Keratinocyte (primary cell): Measurements from ENCODE around the gene FARP1. TPM values are rescaled to one million over a fixed set of nuclear protein-coding genes. Genes with fewer than 3 reads are reported as not detected.

Experiments
- DNase-seq: peaks from one replicate; pipeline ENCODE4 v3.0.0-alpha.2; 2011; ENCODE audit warnings: low read depth, missing footprints, low spot score
- FAIRE-seq: peaks from 2 replicates; lab custom pipeline; 2011; peaks lifted over from hg19 to GRCh38; lab: Jason Lieb, UNC
- H2AFZ ChIP-seq: 2 replicates; pipeline ENCODE4 v1.6.0; 2012; ENCODE audit warnings: low read length, control low read depth, inconsistent platforms; ENCODE audit not compliant: control insufficient read depth
- H3K27ac ChIP-seq: 2 replicates; pipeline ENCODE4 v1.5.1; 2011; ENCODE audit warnings: low read length; ENCODE audit not compliant: control insufficient read depth, insufficient read depth
- H3K27me3 ChIP-seq: 3 replicates; pipeline ENCODE4 v1.6.0; 2011; ENCODE audit warnings: low read length; ENCODE audit not compliant: control insufficient read depth, insufficient read depth; ENCODE audit errors: extremely low read depth
- H3K36me3 ChIP-seq, 2 experiments: 2 replicates in 1 of 2; 3 replicates in 1 of 2; pipeline ENCODE4 v1.5.1; 2011; ENCODE audit warnings: low read length in 2 of 2, mild to moderate bottlenecking in 1 of 2; ENCODE audit not compliant: control insufficient read depth in 2 of 2, insufficient read depth in 2 of 2; ENCODE audit errors: extremely low read depth in 1 of 2
- H3K4me1 ChIP-seq: 3 replicates; pipeline ENCODE4 v1.5.1; 2011; ENCODE audit warnings: low read length; ENCODE audit not compliant: control insufficient read depth, insufficient read depth; ENCODE audit errors: extremely low read depth
- H3K4me2 ChIP-seq: 3 replicates; pipeline ENCODE4 v1.6.0; 2011; ENCODE audit warnings: low read depth, low read length; ENCODE audit not compliant: control insufficient read depth, insufficient read depth; ENCODE audit errors: extremely low read depth
- H3K4me3 ChIP-seq, 3 experiments: fragments of 200-600 bp in 1 of 3; sonication (generic) in 1 of 3; 2 replicates in 2 of 3; 3 replicates in 1 of 3; pipeline ENCODE4 v1.5.1; 2011 to 2016; ENCODE audit warnings: low read length in 3 of 3, mild to moderate bottlenecking in 3 of 3, control low read depth in 2 of 3, inconsistent platforms in 1 of 3, low read depth in 1 of 3, mixed read lengths in 1 of 3, mixed run types in 1 of 3, moderate library complexity in 1 of 3; ENCODE audit not compliant: control insufficient read depth in 2 of 3, insufficient read depth in 2 of 3; ENCODE audit errors: extremely low read depth in 1 of 3
- H3K79me2 ChIP-seq: 2 replicates; pipeline ENCODE4 v1.6.0; 2012; ENCODE audit warnings: low read length; ENCODE audit not compliant: control insufficient read depth, insufficient read depth
- H3K9ac ChIP-seq: 3 replicates; pipeline ENCODE4 v1.6.0; 2011; ENCODE audit warnings: low read length; ENCODE audit not compliant: control insufficient read depth, insufficient read depth; ENCODE audit errors: extremely low read depth
- H3K9me1 ChIP-seq: 3 replicates; pipeline ENCODE4 v1.6.0; 2011; ENCODE audit warnings: low read length; ENCODE audit not compliant: control insufficient read depth, insufficient read depth; ENCODE audit errors: extremely low read depth
- H3K9me3 ChIP-seq: 2 replicates; pipeline ENCODE4 v1.5.1; 2012; ENCODE audit warnings: low read depth, low read length; ENCODE audit not compliant: control insufficient read depth
- H4K20me1 ChIP-seq: 3 replicates; pipeline ENCODE4 v1.6.0; 2011; ENCODE audit warnings: low read length; ENCODE audit not compliant: control insufficient read depth, insufficient read depth; ENCODE audit errors: extremely low read depth
- CTCF ChIP-seq, 3 experiments: IDR thresholded peaks in 1 of 3; conservative IDR thresholded peaks in 1 of 3; optimal IDR thresholded peaks in 1 of 3; 2 replicates in 2 of 3; 3 replicates in 1 of 3; pipeline versions ENCODE3 to v1.5.1; 2011; ENCODE audit warnings: low read length in 3 of 3, mild to moderate bottlenecking in 3 of 3, moderate library complexity in 2 of 3, control low read depth in 1 of 3, inconsistent platforms in 1 of 3; ENCODE audit not compliant: insufficient read depth in 2 of 3; ENCODE audit errors: extremely low read depth in 1 of 3
- EZH2 ChIP-seq: IDR thresholded peaks from one replicate; pipeline ENCODE4 v1.6.1; 2012; ENCODE audit warnings: inconsistent platforms, mild to moderate bottlenecking, low read length, moderate library complexity
- dilution Hi-C: fragments of 300-500 bp; cut with MboI; formaldehyde crosslinking; loops from one replicate; pipeline ENCODE4 v1.7.0; 2020; ENCODE audit warnings: low sequenced_read_pairs; ENCODE audit not compliant: extremely low pct_ligation_motif_present
- polyA plus RNA-seq, 5 experiments: library from polyadenylated mRNA; depleted of rRNA in 3 of 5; stranded (reverse) in 3 of 5; stranded (forward) in 1 of 5; unstranded in 1 of 5; fragments of >200 nt; gene quantifications; 1 replicate in 1 of 5; 2 replicates in 3 of 5; 3 replicates in 1 of 5; pipeline versions ENCODE4 v1.2.1 to v1.2.3, GENCODE V29; 2011 to 2012; ENCODE audit warnings: missing spikeins in 2 of 5, low read depth in 1 of 5, low replicate concordance in 1 of 5

The FARP1 gene
- polyA plus RNA-seq, 1 donor (not counting 4 experiments of a cell fraction or from before 2014, with no cell fraction given): 10.3 TPM

GRCh38 chr13:98215508-98215907 is 72.6 kb downstream of the FARP1 start:
- no peak overlapping the region for H2AFZ ChIP-seq
- H3K9ac ChIP-seq: no peak overlapping the region
- H3K4me2 ChIP-seq: no peak overlapping the region
- dilution Hi-C loops: no loop called here
- no peak overlapping the region for H3K27ac ChIP-seq
- H3K79me2 ChIP-seq: no peaks in the 10 kb centered on the region
- DNase-seq (no peak), FAIRE-seq (no peak)
- no peaks in the 10 kb centered on the region for H3K27me3 ChIP-seq
- H3K36me3 ChIP-seq: no peaks in the 10 kb centered on the region
- no peaks in the 10 kb centered on the region for H3K9me3 ChIP-seq
- H3K9me1 ChIP-seq: no peaks in the 10 kb centered on the region
- TF ChIP-seq EZH2 (no peak), CTCF (optimal IDR thresholded peaks at IDR 0.05 in 1 of 3, IDR thresholded peaks at IDR 0.05 in 1 of 3, conservative IDR thresholded peaks at IDR 0.05 in 1 of 3; ENCODE audit: extremely low read depth in 1 of 3, insufficient read depth in 2 of 3, low read length in 3 of 3) (no peak)
- H3K4me1 ChIP-seq: peaks cover 20% of the 10 kb centered on the region
- H3K4me3 ChIP-seq: no peak overlapping the region
- H4K20me1 ChIP-seq: no peaks in the 10 kb centered on the region

- no peak overlapping the region for H3K27ac ChIP-seq
- H3K27me3 ChIP-seq: no peaks in the 10 kb centered on the region
- no peaks in the 10 kb centered on the region for H3K9me1 ChIP-seq
- peaks cover 20% of the 10 kb centered on the region for H3K4me1 ChIP-seq
- H3K79me2 ChIP-seq: no peaks in the 10 kb centered on the region
- DNase-seq: no peak
- H3K36me3 ChIP-seq: no peaks in the 10 kb centered on the region
- H3K9me3 ChIP-seq: no peaks in the 10 kb centered on the region
- no peak for FAIRE-seq
- H4K20me1 ChIP-seq: no peaks in the 10 kb centered on the region
- H3K4me2 ChIP-seq: no peak overlapping the region
- no peak overlapping the region for H3K9ac ChIP-seq
- TF ChIP-seq CTCF (optimal IDR thresholded peaks at IDR 0.05 in 1 of 3, IDR thresholded peaks at IDR 0.05 in 1 of 3, conservative IDR thresholded peaks at IDR 0.05 in 1 of 3; ENCODE audit: extremely low read depth in 1 of 3, insufficient read depth in 2 of 3, low read length in 3 of 3) (no peak), EZH2 (no peak)
- dilution Hi-C loops: no loop called here
- H2AFZ ChIP-seq: no peak overlapping the region
- H3K4me3 ChIP-seq: no peak overlapping the region
These were observed 73.3 kb downstream of the FARP1 start for GRCh38 chr13:98216135-98216565.
